HepG2 (cell line): Measurements from ENCODE around the gene KRT7. TPM values are rescaled to one million over a fixed set of nuclear protein-coding genes. Genes with fewer than 3 reads are reported as not detected.

Experiments used
- ATAC-seq: fragments of 200-7000 bp; cut with Tn5 transposase; 3 replicates; pipeline ENCODE4 v1.9.1; 2020; ENCODE audit warnings: mild to moderate bottlenecking, moderate library complexity
- BruUV-seq: library from RNA; stranded (reverse); fragments of 400-500 nt; replicated peaks from 2 replicates; lab custom pipeline; 2021; lab: Mats Ljungman, UMichigan
- CTCF ChIA-PET: fragments of 300-600 bp; formaldehyde crosslinking; extraction: SDS; loops from one replicate; lab custom pipeline; 2021; ENCODE audit warnings: low total read pairs, inconsistent platforms, low intra/inter-chr PET ratio; lab: Yijun Ruan, JAX
- POLR2A ChIA-PET: fragments of 350-600 bp; sonication (Branson Sonifier 250); formaldehyde crosslinking; loops from one replicate; lab custom pipeline; 2020; ENCODE audit warnings: antibody characterized with exemption, inconsistent platforms; lab: Yijun Ruan, JAX
- DNase-seq: peaks from one replicate; pipeline ENCODE4 v3.0.0-alpha.2; 2015; ENCODE audit warnings: low spot score
- FAIRE-seq: peaks from 3 replicates; lab custom pipeline; 2011; peaks lifted over from hg19 to GRCh38; lab: Jason Lieb, UNC
- H2AFZ ChIP-seq: one replicate; pipeline ENCODE4 v1.6.1; 2011; ENCODE audit warnings: low read length, inconsistent platforms
- H3K27ac ChIP-seq: fragments of 300-600 bp; 3 replicates; pipeline ENCODE4 v1.8.0; 2011; ENCODE audit warnings: mixed run types, mild to moderate bottlenecking, mixed read lengths, low read length, inconsistent platforms; ENCODE audit not compliant: insufficient read depth; ENCODE audit errors: extremely low read length
- H3K27me3 ChIP-seq, 2 experiments: fragments of 200-600 bp in 1 of 2; 2 replicates in 1 of 2; 3 replicates in 1 of 2; pipeline versions ENCODE4 v1.6.0 to v1.8.0; 2011; ENCODE audit warnings: low read length in 2 of 2, mild to moderate bottlenecking in 2 of 2, moderate library complexity in 2 of 2, inconsistent platforms in 1 of 2; ENCODE audit not compliant: insufficient read depth in 2 of 2, control insufficient read depth in 1 of 2
- H3K36me3 ChIP-seq, 2 experiments: fragments of 200-600 bp in 1 of 2; replicated peaks in 1 of 2; 2 replicates in 1 of 2; 3 replicates in 1 of 2; pipeline versions ENCODE4 v1.5.1 to v1.8.0; 2011; ENCODE audit warnings: low read length in 2 of 2, inconsistent platforms in 1 of 2; ENCODE audit not compliant: insufficient read depth in 2 of 2, control insufficient read depth in 1 of 2
- H3K4me1 ChIP-seq: 2 replicates; pipeline ENCODE4 v1.5.1; 2012; ENCODE audit warnings: low read length, inconsistent platforms; ENCODE audit not compliant: insufficient read depth
- H3K4me2 ChIP-seq: 2 replicates; pipeline ENCODE4 v1.6.0; 2011; ENCODE audit warnings: low read depth, low read length, inconsistent platforms
- H3K4me3 ChIP-seq, 3 experiments: fragments of 200-600 bp in 1 of 3; sonication (generic), shearing (Covaris generic) in 1 of 3; replicated peaks in 1 of 3; 2 replicates each; pipeline ENCODE4 v1.5.1; 2011 to 2016; ENCODE audit warnings: low read length in 3 of 3, inconsistent platforms in 2 of 3, low read depth in 2 of 3, mild to moderate bottlenecking in 2 of 3, control low read depth in 1 of 3, mixed read lengths in 1 of 3; ENCODE audit not compliant: insufficient read depth in 1 of 3
- H3K79me2 ChIP-seq: one replicate; pipeline ENCODE4 v1.6.1; 2011; ENCODE audit warnings: low read length, inconsistent platforms; ENCODE audit not compliant: insufficient read depth
- H3K9ac ChIP-seq: 2 replicates; pipeline ENCODE4 v1.6.0; 2011; ENCODE audit warnings: mild to moderate bottlenecking, low read depth, low read length, inconsistent platforms; ENCODE audit not compliant: insufficient read depth
- H3K9me3 ChIP-seq: 2 replicates; pipeline ENCODE4 v1.5.1; 2012; ENCODE audit warnings: mild to moderate bottlenecking, low read length
- H4K20me1 ChIP-seq: 2 replicates; pipeline ENCODE4 v1.6.0; 2011; ENCODE audit warnings: inconsistent platforms, mild to moderate bottlenecking, low read length, moderate library complexity; ENCODE audit not compliant: insufficient read depth
- ERF ChIP-seq: IDR thresholded peaks from 2 replicates; pipeline ENCODE4 v1.6.1; 2018; ENCODE audit warnings: missing biosample characterization, missing genetic modification reagents
- NFIC ChIP-seq: IDR thresholded peaks from 2 replicates; pipeline ENCODE4 v1.6.1; 2012; ENCODE audit warnings: mild to moderate bottlenecking, low read length, inconsistent platforms
- TBX2 ChIP-seq: sonication (generic); formaldehyde crosslinking; IDR thresholded peaks from 2 replicates; pipeline ENCODE4 v1.5.0; 2020; ENCODE audit warnings: missing genetic modification reagents, mild to moderate bottlenecking, borderline replicate concordance
- ZNF337 ChIP-seq: sonication (generic); formaldehyde crosslinking; IDR thresholded peaks from 2 replicates; pipeline ENCODE4 v1.5.1; 2020; ENCODE audit warnings: missing genetic modification reagents, low read depth, mild to moderate bottlenecking, borderline replicate concordance
- ZNF572 ChIP-seq: sonication (generic); formaldehyde crosslinking; IDR thresholded peaks from 2 replicates; pipeline ENCODE4 v1.5.1; 2020; ENCODE audit warnings: mild to moderate bottlenecking, missing genetic modification reagents
- ZNF589 ChIP-seq: sonication (generic); formaldehyde crosslinking; conservative IDR thresholded peaks from 2 replicates; pipeline ENCODE4 v1.8.0; 2022; ENCODE audit warnings: mild to moderate bottlenecking, moderate library complexity, missing genetic modification reagents
- WGBS: methylation state at CpG from one replicate; pipeline ENCODE4 v1.1.6; 2017; ENCODE audit warnings: low lambda C conversion rate; 5-methylcytosine and 5-hydroxymethylcytosine counted together
- in situ Hi-C: cut with HindIII; loops from 2 replicates; pipeline ENCODE4 v1.10.0; 2017; ENCODE audit warnings: low pct_unique_long_range_greater_than_20kb; ENCODE audit not compliant: extremely low pct_ligation_motif_present
- intact Hi-C: fragments of 100-400 bp; cut with micrococcal nuclease; formaldehyde crosslinking; loops from one replicate; pipeline ENCODE4 v1.10.0; 2022; ENCODE audit not compliant: unreplicated experiment
- polyA plus RNA-seq, 8 experiments: library from polyadenylated mRNA; depleted of rRNA in 3 of 8; stranded (reverse) in 7 of 8; unstranded in 1 of 8; fragments of >200 nt; fragmentation: Illumina TruSeq in 4 of 8; extraction: Trizol in 4 of 8; gene quantifications; 2 replicates each; pipeline versions ENCODE4 v1.2.1 to v1.2.3, GENCODE V29; 2011 to 2016; ENCODE audit warnings: low read depth in 4 of 8, missing spikeins in 1 of 8, mixed read lengths in 1 of 8; ENCODE audit not compliant: insufficient read depth in 1 of 8
- total RNA-seq, 5 experiments: library from RNA; depleted of rRNA; stranded (reverse); fragments of >200 nt; fragmentation: Illumina TruSeq; extraction: Trizol; gene quantifications; 2 replicates each; pipeline ENCODE4 v1.2.3, GENCODE V29; 2016; ENCODE audit warnings: low read depth in 1 of 5
- TF ChIP-seq, protein P1 (sequence below): sonication (generic); formaldehyde crosslinking; IDR thresholded peaks from 2 replicates; pipeline ENCODE4 v1.5.0; 2020; ENCODE audit warnings: mild to moderate bottlenecking, missing genetic modification reagents
- TF ChIP-seq, protein P2 (sequence below): sonication (generic); formaldehyde crosslinking; IDR thresholded peaks from 2 replicates; pipeline ENCODE4 v1.4.0; 2020; ENCODE audit warnings: missing genetic modification reagents, borderline replicate concordance

The KRT7 gene
- total and polyA plus RNA-seq, 2 of the 13 experiments (the other 11 are each of a cell fraction or from before 2014, with no cell fraction given): 0.83 TPM; not detected in 1

DNA sequence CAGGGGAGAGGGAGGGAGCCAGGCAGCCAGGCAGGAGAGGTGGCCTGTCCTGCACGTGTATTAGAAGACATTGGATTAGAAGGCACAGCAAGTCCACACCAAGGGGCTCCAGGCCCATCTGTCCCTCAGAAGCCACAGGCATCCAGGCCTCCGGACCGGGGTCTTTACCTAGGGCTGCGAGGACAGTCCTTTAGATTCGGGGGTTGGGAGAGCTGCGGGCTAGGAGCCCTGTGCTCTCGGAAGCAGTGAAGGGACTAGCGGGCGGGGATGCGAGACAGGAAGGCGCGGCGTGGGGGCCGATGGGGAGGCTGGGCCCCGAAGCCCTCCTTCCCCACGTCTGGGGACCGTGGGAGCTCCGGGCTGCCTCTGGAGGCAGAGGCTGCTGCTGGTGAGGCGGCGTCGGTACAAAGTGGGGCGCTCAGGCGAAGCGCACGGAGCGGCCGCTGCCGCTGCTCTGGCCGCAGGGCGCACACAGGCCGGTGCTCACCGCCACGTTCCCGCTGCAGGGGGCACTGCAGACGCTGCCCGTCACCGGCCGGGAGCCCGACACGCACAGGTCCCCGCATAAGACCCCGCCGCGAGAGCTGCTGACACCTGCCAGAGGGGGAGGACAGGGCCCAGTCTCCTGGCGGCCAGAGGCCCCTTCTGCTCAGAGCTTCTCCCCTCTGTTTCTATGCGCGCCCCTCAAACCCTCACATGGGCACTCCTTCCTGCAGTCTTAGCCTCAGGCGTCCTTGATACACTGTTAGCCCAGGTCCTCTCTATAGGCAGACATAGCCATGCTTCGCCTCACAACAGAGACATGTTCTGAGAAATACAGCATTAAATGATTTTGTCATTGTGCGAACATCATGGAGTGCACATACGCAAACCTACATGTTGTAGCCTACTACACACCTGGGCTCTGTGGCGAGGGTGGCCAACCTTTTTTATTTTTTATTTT is 17.3 kb downstream of the KRT7 start:
- no peaks in the 10 kb centered on the region for H3K79me2 ChIP-seq
- ATAC-seq: peak; percentile 25; the same call in 2 of the 3 replicates
- no peak for TF ChIP-seq TBX2 (CRISPR knock-in tag)
- TF ChIP-seq, protein P1, sequence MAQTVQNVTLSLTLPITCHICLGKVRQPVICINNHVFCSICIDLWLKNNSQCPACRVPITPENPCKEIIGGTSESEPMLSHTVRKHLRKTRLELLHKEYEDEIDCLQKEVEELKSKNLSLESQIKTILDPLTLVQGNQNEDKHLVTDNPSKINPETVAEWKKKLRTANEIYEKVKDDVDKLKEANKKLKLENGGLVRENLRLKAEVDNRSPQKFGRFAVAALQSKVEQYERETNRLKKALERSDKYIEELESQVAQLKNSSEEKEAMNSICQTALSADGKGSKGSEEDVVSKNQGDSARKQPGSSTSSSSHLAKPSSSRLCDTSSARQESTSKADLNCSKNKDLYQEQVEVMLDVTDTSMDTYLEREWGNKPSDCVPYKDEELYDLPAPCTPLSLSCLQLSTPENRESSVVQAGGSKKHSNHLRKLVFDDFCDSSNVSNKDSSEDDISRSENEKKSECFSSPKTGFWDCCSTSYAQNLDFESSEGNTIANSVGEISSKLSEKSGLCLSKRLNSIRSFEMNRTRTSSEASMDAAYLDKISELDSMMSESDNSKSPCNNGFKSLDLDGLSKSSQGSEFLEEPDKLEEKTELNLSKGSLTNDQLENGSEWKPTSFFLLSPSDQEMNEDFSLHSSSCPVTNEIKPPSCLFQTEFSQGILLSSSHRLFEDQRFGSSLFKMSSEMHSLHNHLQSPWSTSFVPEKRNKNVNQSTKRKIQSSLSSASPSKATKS (CRISPR knock-in tag): no peak
- no peak for TF ChIP-seq ERF (CRISPR knock-in tag)
- no peak for TF ChIP-seq ZNF337
- TF ChIP-seq ZNF589 (CRISPR knock-in tag): no peak
- TF ChIP-seq ZNF572 (CRISPR knock-in tag): no peak
- TF ChIP-seq, protein P2, sequence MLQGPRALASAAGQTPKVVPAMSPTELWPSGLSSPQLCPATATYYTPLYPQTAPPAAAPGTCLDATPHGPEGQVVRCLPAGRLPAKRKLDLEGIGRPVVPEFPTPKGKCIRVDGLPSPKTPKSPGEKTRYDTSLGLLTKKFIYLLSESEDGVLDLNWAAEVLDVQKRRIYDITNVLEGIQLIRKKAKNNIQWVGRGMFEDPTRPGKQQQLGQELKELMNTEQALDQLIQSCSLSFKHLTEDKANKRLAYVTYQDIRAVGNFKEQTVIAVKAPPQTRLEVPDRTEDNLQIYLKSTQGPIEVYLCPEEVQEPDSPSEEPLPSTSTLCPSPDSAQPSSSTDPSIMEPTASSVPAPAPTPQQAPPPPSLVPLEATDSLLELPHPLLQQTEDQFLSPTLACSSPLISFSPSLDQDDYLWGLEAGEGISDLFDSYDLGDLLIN: no peak
- TF ChIP-seq NFIC: no peak
- TF ChIP-seq, all 625 proteins: peak for 0
- no peaks in the 10 kb centered on the region for H3K36me3 ChIP-seq
- ChIA-PET POLR2A (no interaction called here), CTCF (no interaction called here)
- H2AFZ ChIP-seq: no peak overlapping the region
- H4K20me1 ChIP-seq: no peaks in the 10 kb centered on the region
- H3K9ac ChIP-seq: no peak overlapping the region
- FAIRE-seq (no peak), DNase-seq (no peak)
- intact Hi-C loops (loop anchor here (5.0 kb wide), 1 partner anchor 57 kb away; no protein-coding TSS in a partner anchor), in situ Hi-C loops (no loop called here)
- H3K27me3 ChIP-seq: peaks cover 5 to 54% of the 10 kb centered on the region in 2 experiments
- BruUV-seq: no TSS peak
- H3K9me3 ChIP-seq: no peaks in the 10 kb centered on the region
- peaks cover 20% of the 10 kb centered on the region for H3K4me1 ChIP-seq
- H3K4me3 ChIP-seq: no peak overlapping the region
- H3K27ac ChIP-seq: no peak overlapping the region
- no peak overlapping the region for H3K4me2 ChIP-seq
- WGBS: 35% methylated on average over 33 of the region's 52 CpGs
